Measurements from ENCODE around the gene RNF225. TPM values are rescaled to one million over a fixed set of nuclear protein-coding genes. Genes with fewer than 3 reads are reported as not detected.

RNF225 gene
- total and polyA plus RNA-seq, 9 of the 15 experiments (the other 6 are each of a cell fraction or from before 2014, with no cell fraction given), result 0.33 TPM; not detected in 8

GRCh38 chr19:58408152-58409009 is 12.9 kb downstream of the RNF225 start, which contains the start of gene ZNF584 (continued):
- TF ChIP-seq DACH1 (IDR thresholded peaks at IDR 0.05; ENCODE audit: partially characterized antibody) (no peak), GABPB2 (CRISPR knock-in tag; conservative IDR thresholded peaks at IDR 0.05) (no peak), CAMTA2 (CRISPR knock-in tag; conservative IDR thresholded peaks at IDR 0.05) (no peak), ZNF592 (IDR thresholded peaks at IDR 0.05) (no peak), TRIM28 (IDR thresholded peaks at IDR 0.05) (no peak), HCFC1 (IDR thresholded peaks at IDR 0.05; ENCODE audit: low read depth, low read length) (peak; percentile 95), HOMEZ (CRISPR knock-in tag; IDR thresholded peaks at IDR 0.05) (no peak), MCM5 (IDR thresholded peaks at IDR 0.05; ENCODE audit: low read depth) (no peak), GTF2E2 (tag; IDR thresholded peaks at IDR 0.05) (peak; percentile 68; the same call in 1 of the 2 replicates), RFX5 (IDR thresholded peaks at IDR 0.05; ENCODE audit: low read depth, low read length) (no peak), CSDE1 (IDR thresholded peaks at IDR 0.05) (0 out of 4 replicates have a peak, but pooled peaks of 1 of the 2 experiments have one; percentile 58), C11orf30 (IDR thresholded peaks at IDR 0.05; ENCODE audit: low read depth) (no peak), JUN (IDR thresholded peaks at IDR 0.05; ENCODE audit: borderline replicate concordance, low read depth, low read length) (no peak), JUN (CRISPR knock-in tag; IDR thresholded peaks at IDR 0.05; ENCODE audit: borderline replicate concordance) (no peak), ZNF695 (CRISPR knock-in tag; IDR thresholded peaks at IDR 0.05) (no peak; the same call in 1 of the 2 replicates), POLR2B (IDR thresholded peaks at IDR 0.05; ENCODE audit: low read depth, partially characterized antibody) (peak; percentile 95)
- TF ChIP-seq, protein P1, sequence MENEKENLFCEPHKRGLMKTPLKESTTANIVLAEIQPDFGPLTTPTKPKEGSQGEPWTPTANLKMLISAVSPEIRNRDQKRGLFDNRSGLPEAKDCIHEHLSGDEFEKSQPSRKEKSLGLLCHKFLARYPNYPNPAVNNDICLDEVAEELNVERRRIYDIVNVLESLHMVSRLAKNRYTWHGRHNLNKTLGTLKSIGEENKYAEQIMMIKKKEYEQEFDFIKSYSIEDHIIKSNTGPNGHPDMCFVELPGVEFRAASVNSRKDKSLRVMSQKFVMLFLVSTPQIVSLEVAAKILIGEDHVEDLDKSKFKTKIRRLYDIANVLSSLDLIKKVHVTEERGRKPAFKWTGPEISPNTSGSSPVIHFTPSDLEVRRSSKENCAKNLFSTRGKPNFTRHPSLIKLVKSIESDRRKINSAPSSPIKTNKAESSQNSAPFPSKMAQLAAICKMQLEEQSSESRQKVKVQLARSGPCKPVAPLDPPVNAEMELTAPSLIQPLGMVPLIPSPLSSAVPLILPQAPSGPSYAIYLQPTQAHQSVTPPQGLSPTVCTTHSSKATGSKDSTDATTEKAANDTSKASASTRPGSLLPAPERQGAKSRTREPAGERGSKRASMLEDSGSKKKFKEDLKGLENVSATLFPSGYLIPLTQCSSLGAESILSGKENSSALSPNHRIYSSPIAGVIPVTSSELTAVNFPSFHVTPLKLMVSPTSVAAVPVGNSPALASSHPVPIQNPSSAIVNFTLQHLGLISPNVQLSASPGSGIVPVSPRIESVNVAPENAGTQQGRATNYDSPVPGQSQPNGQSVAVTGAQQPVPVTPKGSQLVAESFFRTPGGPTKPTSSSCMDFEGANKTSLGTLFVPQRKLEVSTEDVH (IDR thresholded peaks at IDR 0.05; ENCODE audit: low read depth, partially characterized antibody), result no peak
- TF ChIP-seq, protein P2, sequence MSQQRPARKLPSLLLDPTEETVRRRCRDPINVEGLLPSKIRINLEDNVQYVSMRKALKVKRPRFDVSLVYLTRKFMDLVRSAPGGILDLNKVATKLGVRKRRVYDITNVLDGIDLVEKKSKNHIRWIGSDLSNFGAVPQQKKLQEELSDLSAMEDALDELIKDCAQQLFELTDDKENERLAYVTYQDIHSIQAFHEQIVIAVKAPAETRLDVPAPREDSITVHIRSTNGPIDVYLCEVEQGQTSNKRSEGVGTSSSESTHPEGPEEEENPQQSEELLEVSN (IDR thresholded peaks at IDR 0.05; ENCODE audit: borderline replicate concordance in 1 of 2, extremely low read depth in 1 of 2, insufficient read depth in 1 of 2, insufficient read length in 1 of 2, low read depth in 1 of 2, low read length in 1 of 2, poor library complexity in 1 of 2, severe bottlenecking in 1 of 2), result peak; percentile 24 to 45
